GM19372 (cell line): ENCODE results near the gene SARDH.

Experiments
- ATAC-seq: cut with Tn5 transposase; IDR thresholded peaks from one replicate; pipeline ENCODE4 v1.9.1; 2021; ENCODE audit warnings: mild to moderate bottlenecking, low read depth, moderate library complexity; ENCODE audit not compliant: unreplicated experiment

Gene SARDH

GRCh38 chr9:133735931-133736330 lies 2.2 kb downstream of the SARDH start:
- ATAC-seq, result no peak

DNA sequence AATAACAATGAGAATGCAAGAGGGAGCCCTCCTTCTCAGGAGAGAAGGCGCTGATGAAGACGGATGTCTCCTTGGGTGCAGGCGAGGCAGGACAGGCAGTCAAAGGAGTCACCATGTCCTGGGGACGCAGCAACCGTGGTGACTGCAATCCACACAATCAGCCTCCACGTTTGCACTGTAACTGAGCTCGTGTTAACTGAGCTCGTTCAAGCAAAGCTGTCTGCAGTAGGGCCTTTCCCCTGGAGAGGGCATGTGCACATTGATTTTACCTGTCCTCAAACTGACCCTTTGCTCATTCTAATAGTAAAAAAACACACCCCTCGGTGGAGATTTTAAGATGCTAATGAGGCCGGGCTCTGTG lies 2.8 kb downstream of the SARDH start:
- ATAC-seq, result no peak

DNA sequence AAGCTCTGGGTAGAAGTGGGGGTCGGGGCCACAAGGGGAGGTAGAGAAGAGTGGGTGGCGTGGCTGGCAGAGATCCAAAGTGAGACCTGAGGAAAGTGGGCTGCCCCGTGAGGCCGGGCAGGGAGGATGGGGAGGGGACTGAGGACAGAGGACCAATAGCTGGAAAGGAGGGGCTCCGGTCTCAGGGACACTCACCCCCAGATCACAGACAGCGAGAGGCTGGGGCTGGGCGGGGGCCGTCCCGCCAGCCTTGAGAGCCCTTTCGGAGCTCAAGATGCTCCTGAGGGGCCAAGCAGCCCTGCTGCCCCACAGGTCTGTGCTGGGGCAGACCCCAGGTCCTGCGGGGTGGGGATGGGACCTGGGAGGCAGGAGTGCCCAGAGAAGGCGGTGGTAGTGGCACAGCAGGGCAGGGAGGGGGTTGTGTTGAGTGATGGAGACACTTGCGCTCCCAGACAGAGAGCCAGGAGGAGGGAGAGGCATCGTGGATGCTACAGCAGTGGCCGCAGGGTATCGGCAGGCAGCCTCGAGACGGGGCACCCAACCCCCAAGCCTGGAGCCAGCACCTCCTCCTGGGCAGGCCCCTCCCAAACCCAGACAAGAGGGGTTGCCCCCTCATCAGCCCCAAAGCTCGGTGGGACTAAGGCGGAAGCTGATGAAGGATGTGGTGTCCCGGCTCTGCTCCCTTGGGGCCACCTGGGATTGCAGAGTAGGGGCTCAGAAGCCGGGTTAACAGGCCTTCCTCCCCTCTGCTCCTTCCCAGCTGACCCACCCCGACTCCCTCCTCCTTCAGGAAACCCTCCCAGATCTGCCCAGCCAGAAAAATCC lies 3.4 kb downstream of the SARDH start:
- ATAC-seq, result no peak

DNA sequence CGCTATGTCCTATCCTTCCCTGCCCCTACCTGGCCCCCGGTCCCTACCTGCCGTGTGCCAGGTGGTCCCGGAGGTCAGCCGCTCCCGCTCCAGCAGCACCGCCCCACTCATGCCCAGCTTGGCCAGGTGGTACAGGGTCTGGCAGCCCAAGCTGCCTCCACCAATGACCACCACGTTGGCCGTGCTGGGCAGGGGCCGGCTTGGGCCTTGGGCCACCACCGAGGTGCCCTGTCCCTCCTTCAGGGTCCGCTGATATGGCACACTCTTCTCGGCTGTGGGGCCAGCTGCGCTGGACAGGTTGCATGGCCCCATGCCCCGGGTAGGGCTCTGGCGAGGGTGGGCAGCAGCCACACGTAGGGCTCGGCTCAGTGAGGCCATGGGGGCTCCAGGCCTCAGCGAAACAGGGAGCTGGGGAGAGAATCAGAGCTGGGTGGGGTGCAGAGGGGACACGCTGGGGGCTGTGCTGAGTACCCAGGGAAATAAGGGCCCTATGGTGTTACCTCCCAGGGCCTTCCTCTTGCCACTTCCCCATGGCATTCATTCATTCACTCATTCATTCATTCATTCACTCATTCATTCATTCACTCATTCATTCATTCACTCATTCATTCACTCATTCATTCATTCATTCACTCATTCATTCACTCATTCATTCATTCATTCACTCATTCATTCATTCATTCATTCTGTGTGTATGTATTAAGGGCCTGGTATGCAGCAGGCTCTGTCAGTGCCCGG lies 4.2 kb downstream of the SARDH start:
- no peak for ATAC-seq

GRCh38 chr9:133733421-133733795 lies 4.7 kb downstream of the SARDH start:
- no peak for ATAC-seq

DNA sequence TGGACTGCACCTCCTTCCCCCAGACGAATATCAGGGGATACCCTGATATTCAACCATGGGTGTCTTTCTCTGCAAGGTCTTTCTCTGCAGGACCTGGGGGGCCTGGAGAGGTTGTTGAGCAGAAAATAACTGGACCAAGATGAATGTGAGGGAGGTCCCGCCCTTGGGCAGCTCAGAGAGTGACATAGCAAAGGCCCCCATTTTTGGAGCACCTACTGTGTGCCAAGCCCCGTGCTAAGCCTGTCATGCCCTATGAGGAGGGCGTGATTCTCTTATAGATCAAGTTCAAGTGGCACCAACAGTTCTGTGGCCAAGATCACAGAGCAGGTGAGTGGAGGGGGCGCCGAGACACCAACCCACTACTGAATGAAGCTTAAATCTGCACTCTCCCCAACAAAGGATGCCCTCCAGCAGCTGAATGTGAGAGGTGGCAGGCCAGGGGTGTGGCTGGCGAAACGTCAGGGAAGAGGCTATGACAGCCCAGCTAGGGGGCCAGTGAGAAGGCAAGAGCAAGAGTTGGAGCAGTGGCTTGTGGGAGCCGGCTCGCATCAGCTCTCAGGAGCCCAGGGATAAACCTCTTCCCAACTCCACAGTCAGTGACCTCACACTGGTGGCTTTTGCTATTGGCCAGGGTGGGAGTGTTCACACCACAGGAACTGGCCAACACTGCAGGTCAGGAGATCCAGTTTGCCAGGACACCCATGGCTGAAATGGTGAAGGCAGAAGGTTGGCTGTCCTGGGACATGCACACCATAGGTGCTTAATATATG lies 5.3 kb downstream of the SARDH start:
- no peak for ATAC-seq

GRCh38 chr9:133731876-133732638 lies 6.1 kb downstream of the SARDH start:
- no peak for ATAC-seq

DNA sequence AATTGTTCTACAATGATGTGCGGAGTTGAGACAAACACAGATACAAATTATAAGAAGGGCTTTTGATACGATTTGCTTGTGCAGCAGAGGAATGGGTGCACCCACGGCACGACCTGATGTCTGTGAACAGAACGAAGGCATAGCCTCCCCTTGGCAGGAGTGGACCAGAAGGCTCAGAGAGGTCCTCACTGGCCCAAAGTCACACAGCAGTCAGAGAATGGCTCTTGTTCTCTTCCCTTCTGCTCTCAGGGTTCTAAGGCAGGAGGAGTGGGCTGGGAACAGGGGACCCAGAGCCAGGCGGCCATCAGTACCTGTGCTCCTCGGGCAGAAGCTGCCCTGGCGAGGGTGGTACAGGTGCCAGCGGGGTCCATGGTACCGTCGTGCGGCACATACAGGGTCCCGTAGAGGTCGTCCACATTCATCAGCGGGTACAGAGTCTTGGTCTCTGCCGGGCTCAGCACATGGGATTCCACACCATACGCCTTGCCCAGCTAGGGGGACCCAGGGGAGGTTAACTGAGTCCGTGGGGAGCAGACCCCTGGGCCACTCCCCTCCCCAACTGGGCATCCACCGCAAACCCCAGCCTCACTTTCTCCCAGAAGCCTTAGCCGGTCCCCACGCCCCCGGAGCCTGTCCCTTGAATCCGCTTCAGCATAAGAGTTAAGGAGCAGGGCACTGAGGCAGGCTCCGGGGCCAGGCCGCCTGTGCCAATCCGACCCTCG lies 7.0 kb downstream of the SARDH start:
- ATAC-seq, result no peak

DNA sequence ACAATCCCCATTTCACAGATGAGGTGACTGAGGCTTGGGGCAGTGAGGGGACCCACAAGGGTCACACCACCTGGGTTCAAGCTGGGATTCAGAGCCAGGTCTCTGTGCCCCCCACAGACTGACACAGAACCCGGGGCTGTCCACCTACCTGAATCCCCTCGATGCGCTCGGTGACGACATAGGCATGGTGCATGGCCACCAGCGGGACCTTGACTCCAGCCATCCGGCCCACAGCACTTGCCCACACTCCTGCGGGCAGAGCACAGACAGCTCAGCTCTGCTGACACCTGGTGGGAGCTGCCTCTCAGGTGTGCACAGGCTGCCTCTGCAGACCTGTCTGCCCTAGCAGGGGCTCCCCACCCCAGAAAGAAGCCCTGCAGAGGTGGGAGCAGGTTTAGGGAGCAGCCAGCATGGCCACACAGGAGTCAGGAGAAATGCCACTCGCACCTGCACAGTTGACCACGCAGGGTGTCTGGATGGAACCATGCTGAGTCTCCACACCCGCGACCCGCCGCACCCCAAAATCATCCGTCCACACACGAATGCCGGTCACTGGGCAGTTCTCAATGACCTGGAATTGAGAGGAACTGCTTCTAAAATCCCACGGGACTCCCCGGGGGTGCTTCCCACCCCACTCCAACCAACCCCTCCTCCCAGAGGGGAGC lies 8.4 kb downstream of the SARDH start:
- no peak for ATAC-seq

DNA sequence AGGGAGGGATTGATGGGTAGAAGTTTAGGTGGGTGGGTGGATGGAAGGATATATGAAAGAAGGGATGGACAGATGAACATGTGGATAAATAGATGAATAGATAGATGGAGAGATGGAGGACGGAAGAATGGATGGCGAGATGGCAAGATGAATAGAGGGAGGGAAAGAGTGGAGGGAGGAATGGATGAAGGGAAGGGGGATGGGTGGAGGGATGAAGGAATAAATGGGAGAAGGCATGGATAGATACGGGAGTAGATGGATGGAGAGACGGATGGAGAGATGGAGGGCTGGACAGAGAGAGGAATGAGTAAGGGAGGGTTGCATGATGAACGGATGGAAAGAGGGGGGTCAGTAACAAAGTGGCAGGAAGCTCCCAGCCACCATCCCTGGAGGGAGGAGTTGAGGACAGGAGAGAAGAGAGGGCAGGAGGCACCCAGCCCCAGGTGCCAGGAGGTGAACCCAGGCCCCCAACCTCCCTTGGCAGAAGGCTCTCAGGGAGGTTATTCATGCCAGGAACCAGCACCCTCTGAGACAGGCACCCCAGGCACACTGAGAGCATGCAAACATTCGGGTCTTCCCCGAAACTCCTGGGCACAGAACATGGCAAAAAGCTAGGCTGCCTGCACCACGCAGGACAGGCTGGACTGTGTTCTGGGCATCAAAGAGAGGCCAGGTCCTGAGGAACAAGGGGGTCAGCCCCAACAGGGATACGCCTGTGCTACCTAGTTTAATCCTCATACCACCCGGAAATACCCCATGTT lies 9.1 kb downstream of the SARDH start:
- ATAC-seq, result no peak

DNA sequence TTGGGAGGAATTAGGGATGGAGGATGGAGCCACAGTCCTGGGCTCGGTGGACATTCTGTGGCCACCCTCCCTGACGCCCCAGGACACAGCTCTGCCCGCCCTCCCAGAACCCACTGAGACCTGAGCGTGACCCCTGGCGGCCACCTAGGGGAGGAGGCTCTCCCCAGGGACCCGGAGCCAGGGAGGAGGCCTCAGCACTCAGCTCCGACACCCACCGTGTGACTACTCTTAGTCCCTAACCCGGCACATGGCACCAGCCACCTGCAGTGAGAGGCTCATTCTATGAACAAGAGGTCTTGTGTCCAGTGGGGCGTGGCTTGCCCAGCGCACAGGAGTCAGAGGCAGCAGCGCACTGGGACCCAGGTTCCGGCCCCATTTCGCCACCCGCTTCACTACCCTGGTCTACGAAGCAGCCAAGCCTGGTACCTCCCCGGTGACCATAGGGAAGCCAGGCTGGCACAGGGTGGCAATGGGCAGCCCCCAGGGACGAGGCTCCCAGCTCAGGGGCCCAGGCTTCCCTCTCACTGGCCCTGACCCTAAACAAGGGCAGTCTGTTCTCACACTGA lies 10.2 kb downstream of the SARDH start:
- ATAC-seq, result no peak

DNA sequence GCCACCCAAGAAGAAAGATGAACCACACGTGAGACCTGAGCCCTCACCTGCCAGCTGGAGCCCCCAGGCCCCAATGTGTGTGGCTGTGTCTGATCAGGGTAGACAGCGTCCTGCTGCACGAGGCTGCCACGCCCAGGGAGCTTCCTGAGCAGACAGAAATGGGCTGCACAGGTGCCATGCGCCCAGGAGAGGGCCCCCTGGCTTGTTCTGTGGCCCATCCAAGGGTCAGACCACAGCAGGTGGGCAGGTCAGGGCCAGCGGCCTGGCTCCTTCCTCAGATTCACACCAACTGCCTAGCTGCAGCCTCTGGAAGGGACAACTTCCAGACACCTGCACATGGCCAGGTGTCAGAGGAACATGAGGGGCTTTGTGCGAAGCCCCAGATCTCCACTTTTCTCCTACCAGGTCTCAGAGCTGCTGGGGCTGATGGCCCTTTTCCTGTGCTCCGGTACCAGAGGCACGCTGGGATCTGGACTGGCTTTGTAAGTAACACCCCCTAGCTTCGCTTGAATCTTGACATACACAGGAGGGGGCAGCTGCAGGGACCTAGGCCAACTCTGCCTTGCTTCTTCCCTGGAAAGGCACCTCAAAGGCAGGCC lies 10.8 kb downstream of the SARDH start:
- ATAC-seq, result no peak

DNA sequence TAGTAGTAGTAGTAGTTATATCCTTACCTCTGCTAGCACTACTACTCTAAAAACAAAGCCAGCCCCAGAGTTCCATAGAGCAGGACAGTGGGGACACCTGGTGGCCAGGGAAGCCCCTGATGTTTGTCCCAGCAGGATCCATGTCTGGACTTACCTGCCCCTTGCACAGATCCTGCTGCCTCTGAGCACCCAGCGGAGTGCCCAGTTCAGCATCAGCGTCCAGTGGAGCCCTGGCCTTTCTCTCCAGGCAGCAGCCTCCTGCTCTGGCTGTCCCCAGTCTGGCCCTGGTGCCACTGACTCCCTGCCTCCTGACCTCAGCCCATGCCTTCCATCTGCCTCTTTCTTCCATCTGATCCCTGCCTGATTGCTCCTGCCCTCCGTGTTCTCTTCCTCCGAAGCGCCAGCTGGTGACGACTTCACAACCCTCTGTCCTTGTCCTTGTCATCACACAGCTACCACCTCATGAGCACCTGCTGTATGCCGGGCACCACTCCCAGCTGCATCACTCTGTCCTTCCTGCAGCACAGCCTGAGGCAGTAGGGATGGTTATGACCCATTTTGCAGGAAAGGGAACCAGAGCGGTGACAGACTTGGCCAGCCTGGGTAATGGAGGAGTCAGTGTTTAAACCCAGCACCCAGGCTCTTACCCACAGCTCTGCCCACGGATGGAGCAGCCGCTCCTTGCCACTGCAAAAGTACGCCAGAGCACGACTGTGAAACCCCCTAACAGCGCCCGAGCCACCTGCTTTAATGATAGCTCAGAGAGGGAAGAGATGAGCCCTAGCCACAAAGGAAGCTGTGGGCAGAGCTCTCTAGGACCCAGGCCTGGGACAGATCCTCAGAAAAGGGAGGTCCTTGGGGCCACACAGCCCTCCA lies 11.5 kb downstream of the SARDH start:
- ATAC-seq, result no peak

- no peak for ATAC-seq
Observed at GRCh38 chr9:133725886-133726285, 12.3 kb downstream of the SARDH start.

- no peak for ATAC-seq
Observed at GRCh38 chr9:133718563-133719315, 19.4 kb downstream of the SARDH start.
